ENCODE results near the gene HPF1.
A peak's percentile ranks its signal among the peaks of the same experiment; 100 is the strongest.
"Not testable (repeated sequence)": the region's sequence is repeated elsewhere in the genome, so short reads cannot be mapped to it uniquely, and the experiment has no call there.

HPF1 gene

DNA sequence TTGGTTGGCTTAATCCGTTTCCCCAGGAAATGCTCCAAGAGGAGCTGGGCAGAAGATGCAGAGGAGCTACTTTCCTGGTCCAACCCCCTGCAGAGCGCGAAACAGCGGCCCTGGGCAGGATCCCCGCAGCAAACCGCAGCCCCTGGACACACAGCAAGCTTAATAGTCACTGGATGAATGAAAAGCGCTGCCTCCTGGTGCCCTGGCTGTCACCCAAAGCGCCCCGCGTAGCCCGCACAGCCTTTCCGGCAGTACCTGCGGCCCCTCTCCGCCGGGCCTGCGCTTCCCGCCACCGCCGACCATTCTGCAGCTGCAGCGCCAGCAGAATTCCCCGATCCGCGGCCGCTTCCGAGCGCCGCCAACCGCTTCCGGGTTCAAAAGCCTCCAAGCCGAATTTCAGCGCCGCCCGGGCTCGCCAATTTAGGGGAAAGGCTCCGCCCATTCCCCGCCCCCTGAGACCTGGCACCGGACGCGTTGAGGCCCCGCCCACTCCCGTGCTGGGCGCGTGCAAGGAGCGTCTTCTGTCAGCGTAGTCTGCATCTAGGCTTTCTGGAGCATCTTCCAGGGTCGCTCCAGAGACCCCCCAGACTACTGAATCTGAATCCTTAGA lies at the start of gene HPF1:
Gene HPF1, minus strand, starts transcription at position 370 of the 610 bp plus-strand sequence. Its CDS starts 67 bp downstream, at position 303.
- DNase-seq: peak; percentile 68

DNA sequence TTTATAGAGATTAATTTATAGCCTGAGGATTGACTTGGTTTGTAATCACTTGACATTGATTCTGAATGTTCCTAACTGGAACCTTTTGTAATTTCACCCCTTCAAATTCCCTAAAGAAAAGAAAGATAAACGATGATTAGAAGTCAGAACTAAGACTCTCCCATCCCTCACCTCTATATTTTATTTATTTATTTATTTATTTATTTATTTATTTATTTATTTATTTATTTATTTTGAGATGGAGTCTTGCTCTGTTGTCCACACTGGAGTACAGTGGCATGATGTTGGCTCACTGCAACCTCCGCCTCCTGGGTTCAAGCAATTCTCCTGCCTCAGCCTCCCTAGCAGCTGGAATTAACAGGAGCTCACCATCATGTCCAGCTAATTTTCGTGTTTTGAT lies 49.0 kb upstream of the HPF1 start:
- DNase-seq: not testable (repeated sequence)

GRCh38 chr4:169803413-169803812 lies 45.7 kb upstream of the HPF1 start:
- DNase-seq: no peak

DNA sequence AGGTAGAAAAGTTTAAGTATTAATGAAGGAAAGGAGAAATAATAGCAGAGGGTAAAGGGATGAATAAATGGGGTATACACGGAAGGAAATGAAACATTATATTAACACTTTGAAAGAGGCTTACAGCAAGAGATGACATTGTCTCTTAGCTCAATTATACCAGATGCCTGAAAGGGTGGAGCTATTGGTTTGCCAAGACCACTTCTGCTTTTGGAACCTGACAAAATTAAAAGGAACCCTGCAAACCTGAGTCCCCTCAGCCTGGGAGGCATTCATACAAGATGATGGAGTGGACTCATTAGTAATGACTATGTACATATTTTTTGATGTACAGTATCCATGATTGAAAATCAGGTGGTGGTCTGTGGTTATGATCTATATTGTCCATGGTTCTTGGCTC lies 45.1 kb upstream of the HPF1 start:
- peak; percentile 5 for DNase-seq

DNA sequence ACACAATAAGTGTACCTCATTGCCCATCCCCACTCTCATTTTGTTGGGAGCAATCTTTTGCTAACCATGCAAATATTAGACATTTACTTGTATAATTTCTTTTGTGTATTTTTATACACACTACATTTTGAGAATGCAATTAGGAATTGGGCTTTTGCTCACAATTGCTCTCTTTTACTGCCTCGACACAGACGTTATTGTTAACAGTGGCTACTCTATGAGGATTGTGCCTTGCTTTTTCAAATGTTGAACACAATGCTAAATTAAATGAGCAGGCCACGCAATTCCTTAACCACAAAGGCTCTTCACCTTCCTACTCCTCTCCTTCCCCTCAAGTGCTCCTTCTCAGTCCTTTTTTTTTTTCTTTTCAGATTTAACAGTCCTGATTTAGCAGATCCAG lies 42.8 kb upstream of the HPF1 start:
- no peak for DNase-seq

- no peak for DNase-seq
Observed at GRCh38 chr4:169799260-169799659, 41.5 kb upstream of the HPF1 start.

DNA sequence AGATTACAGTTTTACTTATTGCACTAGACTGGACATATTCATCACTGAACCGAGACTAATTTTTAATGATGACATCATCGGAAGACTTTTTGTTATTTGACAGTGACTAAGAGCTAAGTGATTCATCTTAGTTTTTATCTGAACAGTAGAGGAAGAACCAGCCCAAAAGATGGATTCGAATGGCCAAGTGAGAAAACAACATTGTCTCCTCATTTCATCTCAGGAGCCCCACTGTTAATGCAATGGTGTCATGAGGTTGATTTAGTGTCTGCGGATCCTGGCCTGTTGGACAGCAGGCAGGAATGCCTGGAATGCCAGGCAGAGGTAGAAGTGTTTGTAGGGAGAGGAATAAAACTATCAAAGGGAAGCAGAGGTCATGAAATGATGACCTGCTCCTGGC lies 37.8 kb upstream of the HPF1 start:
- DNase-seq: no peak

DNA sequence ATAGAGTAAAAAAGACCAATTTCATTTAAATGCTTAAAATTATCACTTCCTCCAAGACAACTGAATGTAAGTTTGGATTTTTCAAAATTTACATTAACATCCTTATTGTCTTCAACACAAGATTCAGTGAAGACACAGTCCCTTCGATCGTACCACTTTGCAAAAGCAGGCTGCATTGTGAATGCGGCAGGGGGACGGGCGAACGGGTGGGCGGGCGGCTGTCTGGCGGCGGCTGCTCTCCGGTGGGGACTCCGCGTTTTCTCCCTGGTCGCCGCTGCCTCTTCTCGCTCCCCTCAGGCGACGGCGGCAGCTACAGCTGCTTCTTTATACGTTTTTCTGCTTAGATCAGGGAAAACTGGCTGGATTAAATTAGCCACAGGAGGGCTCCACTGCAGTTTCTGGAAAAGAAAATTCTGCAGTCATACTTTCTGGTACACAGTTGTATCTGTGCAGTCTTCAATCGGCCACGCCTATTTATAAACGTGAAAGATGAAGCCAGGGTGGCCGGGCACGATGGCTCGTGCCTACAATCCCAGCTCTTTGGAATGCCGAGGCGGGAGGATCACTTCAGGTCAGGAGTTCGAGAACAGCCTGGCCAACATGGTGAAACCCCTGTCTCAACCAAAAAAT lies 33.9 kb upstream of the HPF1 start:
- DNase-seq: no peak

GRCh38 chr4:169791062-169791461 lies 33.3 kb upstream of the HPF1 start:
- no peak for DNase-seq

- no peak for DNase-seq
Observed at GRCh38 chr4:169774466-169775445, 17.0 kb upstream of the HPF1 start.

DNA sequence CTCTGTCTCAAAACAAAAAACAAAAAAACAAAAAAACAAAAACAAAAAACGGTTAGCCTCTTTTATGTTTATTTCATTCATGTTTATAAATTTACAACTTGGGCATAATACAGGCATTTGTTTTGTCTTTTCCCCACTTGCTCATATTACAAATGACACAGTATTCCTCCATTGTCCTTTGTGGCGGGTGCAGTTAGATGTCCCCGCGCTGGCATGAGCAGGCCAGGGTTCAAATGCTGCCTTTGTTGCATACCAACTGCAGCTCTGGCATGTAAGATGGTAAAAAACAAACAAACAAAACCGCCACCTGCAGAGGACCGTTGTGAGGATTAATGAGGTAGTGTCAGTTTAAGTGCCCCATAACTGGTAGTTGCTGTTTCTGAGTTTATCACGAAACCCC lies 16.1 kb upstream of the HPF1 start:
- DNase-seq: no peak

- DNase-seq: not testable (repeated sequence)
Observed at GRCh38 chr4:169771556-169772080, 13.9 kb upstream of the HPF1 start.

GRCh38 chr4:169770416-169770815 lies 12.7 kb upstream of the HPF1 start:
- DNase-seq: no peak

- DNase-seq: no peak
Observed at GRCh38 chr4:169768385-169768784, 10.6 kb upstream of the HPF1 start.

DNA sequence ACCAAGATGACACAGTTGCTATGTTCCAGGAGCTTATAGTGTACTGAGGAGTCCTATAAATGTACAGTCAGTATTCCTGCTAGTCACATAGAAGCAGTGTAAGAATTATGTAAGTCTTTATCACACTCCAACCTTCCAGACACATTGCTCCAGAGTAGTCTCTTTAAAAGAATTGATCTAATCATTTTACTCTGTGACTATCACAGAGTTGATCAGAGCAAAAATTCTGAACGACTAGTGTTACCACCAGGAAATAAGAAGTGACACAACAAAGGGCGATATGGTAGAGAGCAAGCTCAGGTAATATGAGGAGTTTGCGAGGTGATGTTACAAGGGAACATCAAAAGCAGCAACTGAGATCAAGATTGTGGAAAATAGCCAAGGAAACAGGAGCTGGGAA lies 9.0 kb upstream of the HPF1 start:
- DNase-seq: no peak

DNA sequence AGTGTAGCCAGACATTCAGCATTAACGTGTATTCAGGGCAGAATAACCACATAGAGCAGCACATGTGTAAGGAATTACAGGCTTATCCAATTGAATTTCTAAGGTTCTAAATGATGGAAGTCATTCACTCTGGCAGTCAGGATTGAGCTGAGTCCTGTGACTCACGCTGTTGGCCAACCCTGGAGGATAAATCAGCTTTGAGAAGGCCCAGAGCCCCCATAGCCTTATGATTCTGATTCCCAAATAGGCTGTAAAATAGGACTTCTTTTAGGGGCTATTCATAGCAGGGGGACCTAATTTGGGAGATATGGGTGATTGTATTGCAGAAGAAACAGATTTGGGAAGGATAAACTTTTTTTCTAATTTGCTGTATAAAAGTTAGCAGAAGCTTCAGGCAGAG lies 8.1 kb upstream of the HPF1 start:
- no peak for DNase-seq

DNA sequence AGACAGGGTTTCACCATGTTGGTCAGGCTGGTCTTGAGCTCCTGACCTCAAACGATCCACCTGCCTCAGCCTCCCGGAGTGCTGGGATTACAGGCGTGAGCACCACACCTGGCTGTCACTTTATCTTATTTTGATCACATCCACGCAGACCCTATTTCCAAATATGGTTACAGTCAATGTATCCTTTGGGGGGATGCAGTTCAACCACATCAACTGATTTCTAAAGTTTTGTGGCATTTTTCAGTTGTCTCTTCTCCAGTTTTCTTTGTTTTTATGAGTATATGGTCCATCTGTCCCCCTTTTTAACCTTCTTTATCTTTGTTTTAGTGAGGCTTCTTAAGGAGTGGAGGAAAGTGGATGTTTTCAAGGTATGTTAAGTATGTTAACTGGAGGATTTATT lies 4.1 kb upstream of the HPF1 start:
- DNase-seq: no peak

DNA sequence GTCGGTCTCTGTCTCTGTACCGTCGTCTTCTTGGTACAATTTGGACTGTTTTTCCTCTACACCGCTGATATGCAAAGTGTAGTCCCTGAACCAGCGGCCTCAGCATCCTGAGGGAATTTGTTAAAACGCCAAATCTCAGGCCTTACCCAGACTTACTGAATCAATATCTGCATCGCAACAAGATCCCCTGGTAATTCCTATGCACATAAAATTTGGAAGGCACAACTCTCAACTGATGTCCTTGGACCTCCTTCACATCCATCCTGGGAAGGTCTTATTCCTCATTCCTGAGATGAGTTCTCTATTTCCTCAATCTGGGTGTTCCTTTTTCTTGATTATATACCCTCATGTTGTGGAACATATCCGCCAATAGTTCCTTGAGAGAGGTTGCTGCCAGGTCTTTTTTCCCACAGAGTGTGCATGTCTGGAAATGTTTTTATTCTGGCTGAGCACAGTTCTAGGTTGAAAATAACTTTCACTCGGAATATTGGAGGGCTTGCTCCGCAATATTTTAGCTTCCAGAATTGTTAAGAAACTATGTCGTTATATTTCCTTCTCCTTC lies 738 bp upstream of the HPF1 start:
- no peak for DNase-seq

- no peak for DNase-seq
Observed at GRCh38 chr4:169756971-169757574, 671 bp downstream of the HPF1 start.

GRCh38 chr4:169745291-169745690 lies 12.5 kb downstream of the HPF1 start:
- no peak for DNase-seq

DNA sequence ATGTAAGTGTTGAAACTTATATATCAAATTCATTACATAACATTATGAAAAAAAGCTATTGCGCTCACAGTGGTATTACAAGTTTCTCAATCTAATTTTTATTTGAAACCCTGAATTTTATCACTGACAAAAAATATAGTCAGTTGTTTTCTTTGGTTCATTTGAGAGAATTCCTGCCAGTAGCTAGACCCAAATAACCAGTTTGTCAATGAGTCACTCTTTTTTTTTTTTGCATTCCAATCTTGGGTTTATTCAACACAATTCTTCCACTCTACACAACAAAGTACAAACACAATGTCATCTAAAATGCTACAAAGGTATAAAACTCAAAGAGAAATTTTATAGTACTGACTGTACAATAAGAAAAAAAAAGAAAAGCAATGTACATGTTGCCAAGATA lies 13.1 kb downstream of the HPF1 start:
- no peak for DNase-seq

DNA sequence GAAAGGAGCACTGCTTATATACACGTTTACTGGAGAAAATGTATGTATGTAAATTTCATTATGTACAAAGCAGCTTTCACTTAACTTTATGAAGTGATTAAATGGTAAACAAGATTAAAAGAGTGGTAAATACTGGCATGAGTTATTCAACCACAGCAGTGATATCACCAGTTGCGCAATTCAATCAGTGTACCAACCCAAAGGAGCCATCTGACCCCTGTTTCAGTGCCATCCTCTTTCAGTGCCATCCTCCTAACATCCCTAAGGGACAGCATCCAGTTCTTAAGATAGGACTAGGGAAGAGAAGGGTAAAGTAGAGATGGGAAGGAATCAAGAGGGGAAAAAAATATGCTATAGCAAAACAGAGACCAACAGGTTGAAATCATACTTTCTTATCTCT lies 16.2 kb downstream of the HPF1 start:
- no peak for DNase-seq

DNA sequence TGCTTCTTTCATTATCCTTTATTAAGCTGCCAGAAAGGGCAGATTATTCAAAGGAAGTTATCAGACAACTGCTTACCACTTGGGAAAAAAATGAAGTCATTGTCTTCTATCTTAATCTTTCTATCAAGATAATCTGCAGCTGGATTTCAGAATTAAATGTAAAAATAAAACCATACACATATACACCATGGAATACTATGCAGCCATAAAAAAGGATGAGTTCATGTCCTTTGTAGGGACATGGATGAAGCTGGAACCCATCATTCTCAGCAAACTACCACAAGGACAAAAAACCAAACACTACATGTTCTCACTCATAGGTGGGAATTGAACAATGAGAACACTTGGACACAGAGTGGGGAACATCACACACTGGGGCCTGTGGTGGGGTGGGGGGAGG lies 19.1 kb downstream of the HPF1 start:
- not testable (repeated sequence) for DNase-seq

Data from GF-D8 (cell line).